ENCODE measurements around the gene NMT2.

The NMT2 gene

GRCh38 chr10:15083674-15084501 lies 84.6 kb downstream of the NMT2 start:
- TF ChIP-seq FOXP2 (optimal IDR thresholded peaks at IDR 0.05; ENCODE audit: control extremely low read depth, extremely low read length, insufficient read depth): no peak
- TF ChIP-seq POLR2AphosphoS5 (IDR thresholded peaks at IDR 0.05; ENCODE audit: borderline replicate concordance, low read depth, low read length): no peak
- no peak for TF ChIP-seq EZH2 (IDR thresholded peaks at IDR 0.05)
- Histone ChIP-seq H3K9ac (ENCODE audit: insufficient read length) (no peak overlapping the region), H3K4me3 (peak overlapping the region; percentile 51), H3K27ac (no peak overlapping the region), H3K36me3 (ENCODE audit: insufficient read depth, low read length) (no peaks in the 10 kb centered on the region), H3K9me3 (ENCODE audit: low read depth, low read length) (no peaks in the 10 kb centered on the region)
- DNase-seq (ENCODE audit: low read depth, low spot score): no peak

- DNase-seq (ENCODE audit: low read depth, low spot score): no peak
- no peak overlapping the region for H3K9ac ChIP-seq (ENCODE audit: insufficient read length)
- H3K9me3 ChIP-seq (ENCODE audit: low read depth, low read length): no peaks in the 10 kb centered on the region
- H3K27ac ChIP-seq: no peak overlapping the region
- H3K4me3 ChIP-seq: no peak overlapping the region
- TF ChIP-seq FOXP2 (optimal IDR thresholded peaks at IDR 0.05; ENCODE audit: control extremely low read depth, extremely low read length, insufficient read depth) (no peak), EZH2 (IDR thresholded peaks at IDR 0.05) (no peak), POLR2AphosphoS5 (IDR thresholded peaks at IDR 0.05; ENCODE audit: borderline replicate concordance, low read depth, low read length) (no peak)
- no peaks in the 10 kb centered on the region for H3K36me3 ChIP-seq (ENCODE audit: insufficient read depth, low read length)
Observed at GRCh38 chr10:15075421-15075820, 93.1 kb downstream of the NMT2 start.

DNA sequence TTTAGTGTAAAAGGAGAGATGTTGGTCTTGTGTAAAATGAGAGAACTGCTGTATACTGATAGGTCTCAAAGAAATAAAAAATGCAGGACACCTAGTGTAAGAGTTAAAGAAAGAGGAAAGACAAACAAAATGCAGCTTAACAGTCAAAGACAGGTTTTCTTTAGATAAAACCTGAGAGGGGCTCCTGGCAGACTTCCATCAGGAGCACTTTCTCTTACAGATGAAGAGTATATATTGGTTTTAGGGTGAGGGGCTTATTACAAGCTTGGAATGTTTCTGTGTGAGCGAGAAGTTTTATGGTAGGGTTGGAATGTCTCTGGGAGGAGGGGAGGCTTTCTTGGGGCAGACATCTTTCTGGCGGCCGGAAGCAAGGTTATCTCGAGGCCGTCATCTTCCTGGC lies 96.1 kb downstream of the NMT2 start:
- TF ChIP-seq POLR2AphosphoS5 (IDR thresholded peaks at IDR 0.05; ENCODE audit: borderline replicate concordance, low read depth, low read length) (no peak), FOXP2 (optimal IDR thresholded peaks at IDR 0.05; ENCODE audit: control extremely low read depth, extremely low read length, insufficient read depth) (no peak)
- DNase-seq (ENCODE audit: low read depth, low spot score): no peak
- H3K36me3 ChIP-seq (ENCODE audit: insufficient read depth, low read length): no peaks in the 10 kb centered on the region
- no peak overlapping the region for H3K4me3 ChIP-seq
- H3K9ac ChIP-seq (ENCODE audit: insufficient read length): no peak overlapping the region
- H3K27ac ChIP-seq: no peak overlapping the region
- no peaks in the 10 kb centered on the region for H3K9me3 ChIP-seq (ENCODE audit: low read depth, low read length)

- no peaks in the 10 kb centered on the region for H3K9me3 ChIP-seq (ENCODE audit: low read depth, low read length)
- H3K4me3 ChIP-seq: no peak overlapping the region
- H3K27ac ChIP-seq: no peak overlapping the region
- no peak overlapping the region for H3K9ac ChIP-seq (ENCODE audit: insufficient read length)
- no peak for DNase-seq (ENCODE audit: low read depth, low spot score)
- no peak for TF ChIP-seq POLR2AphosphoS5 (IDR thresholded peaks at IDR 0.05; ENCODE audit: borderline replicate concordance, low read depth, low read length)
- no peak for TF ChIP-seq FOXP2 (optimal IDR thresholded peaks at IDR 0.05; ENCODE audit: control extremely low read depth, extremely low read length, insufficient read depth)
- no peak for TF ChIP-seq EZH2 (IDR thresholded peaks at IDR 0.05)
- no peaks in the 10 kb centered on the region for H3K36me3 ChIP-seq (ENCODE audit: insufficient read depth, low read length)
Observed at GRCh38 chr10:15069230-15069629, 99.3 kb downstream of the NMT2 start.

DNA sequence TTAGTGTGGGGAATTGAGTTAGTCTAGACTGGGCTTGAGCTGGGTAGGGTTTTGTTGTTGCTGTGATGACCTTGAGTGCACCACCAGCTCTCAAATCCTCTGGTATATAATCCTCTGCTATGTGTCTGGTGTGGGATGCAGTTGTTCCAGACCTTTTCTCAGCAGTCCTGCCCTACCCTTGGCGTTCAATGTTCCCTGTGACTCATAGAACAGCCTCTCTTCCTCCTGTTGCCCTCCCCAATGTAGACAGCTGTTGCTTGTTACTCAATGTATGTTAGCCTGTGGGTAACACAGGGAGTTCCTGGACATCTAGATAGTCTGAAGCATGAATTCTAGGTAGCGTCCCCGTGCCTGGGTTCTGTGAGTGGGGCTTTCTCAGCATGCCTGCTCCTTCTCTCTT lies 99.7 kb downstream of the NMT2 start:
- no peak overlapping the region for H3K27ac ChIP-seq
- TF ChIP-seq POLR2AphosphoS5 (IDR thresholded peaks at IDR 0.05; ENCODE audit: borderline replicate concordance, low read depth, low read length): no peak
- TF ChIP-seq FOXP2 (optimal IDR thresholded peaks at IDR 0.05; ENCODE audit: control extremely low read depth, extremely low read length, insufficient read depth): no peak
- TF ChIP-seq EZH2 (IDR thresholded peaks at IDR 0.05): no peak
- no peak overlapping the region for H3K4me3 ChIP-seq
- H3K36me3 ChIP-seq (ENCODE audit: insufficient read depth, low read length): no peaks in the 10 kb centered on the region
- no peak for DNase-seq (ENCODE audit: low read depth, low spot score)
- no peak overlapping the region for H3K9ac ChIP-seq (ENCODE audit: insufficient read length)
- no peaks in the 10 kb centered on the region for H3K9me3 ChIP-seq (ENCODE audit: low read depth, low read length)

GRCh38 chr10:15067154-15067553 lies 101.3 kb downstream of the NMT2 start:
- no peaks in the 10 kb centered on the region for H3K36me3 ChIP-seq (ENCODE audit: insufficient read depth, low read length)
- H3K9me3 ChIP-seq (ENCODE audit: low read depth, low read length): no peaks in the 10 kb centered on the region
- DNase-seq (ENCODE audit: low read depth, low spot score): no peak
- no peak overlapping the region for H3K4me3 ChIP-seq
- TF ChIP-seq EZH2 (IDR thresholded peaks at IDR 0.05) (no peak), POLR2AphosphoS5 (IDR thresholded peaks at IDR 0.05; ENCODE audit: borderline replicate concordance, low read depth, low read length) (no peak), FOXP2 (optimal IDR thresholded peaks at IDR 0.05; ENCODE audit: control extremely low read depth, extremely low read length, insufficient read depth) (no peak)
- H3K9ac ChIP-seq (ENCODE audit: insufficient read length): no peak overlapping the region
- no peak overlapping the region for H3K27ac ChIP-seq

GRCh38 chr10:15060638-15061037 lies 107.9 kb downstream of the NMT2 start:
- H3K9me3 ChIP-seq (ENCODE audit: low read depth, low read length): no peaks in the 10 kb centered on the region
- TF ChIP-seq EZH2 (IDR thresholded peaks at IDR 0.05) (no peak), POLR2AphosphoS5 (IDR thresholded peaks at IDR 0.05; ENCODE audit: borderline replicate concordance, low read depth, low read length) (no peak), FOXP2 (optimal IDR thresholded peaks at IDR 0.05; ENCODE audit: control extremely low read depth, extremely low read length, insufficient read depth) (no peak)
- no peak overlapping the region for H3K9ac ChIP-seq (ENCODE audit: insufficient read length)
- no peaks in the 10 kb centered on the region for H3K36me3 ChIP-seq (ENCODE audit: insufficient read depth, low read length)
- no peak overlapping the region for H3K27ac ChIP-seq
- no peak overlapping the region for H3K4me3 ChIP-seq
- DNase-seq (ENCODE audit: low read depth, low spot score): no peak

DNA sequence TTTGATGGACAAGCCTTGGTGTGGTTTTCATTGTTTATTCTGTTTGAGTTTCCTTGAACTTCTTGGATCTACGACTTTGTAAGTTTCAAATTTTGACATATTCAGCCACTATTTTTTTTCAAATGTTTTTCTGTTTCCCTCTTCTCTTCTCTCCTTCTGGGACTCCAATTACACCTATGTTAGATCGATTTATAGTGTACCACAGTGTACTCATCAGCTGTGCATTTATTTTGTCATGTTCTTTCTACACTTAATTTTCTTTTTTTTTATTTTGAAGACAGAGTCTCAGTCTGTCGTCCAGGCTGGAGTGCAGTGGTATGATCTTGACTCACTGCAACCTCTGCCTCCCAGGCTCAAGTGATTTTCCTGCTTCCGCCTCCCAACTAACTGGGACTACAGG lies 108.6 kb downstream of the NMT2 start:
- no peak for TF ChIP-seq POLR2AphosphoS5 (IDR thresholded peaks at IDR 0.05; ENCODE audit: borderline replicate concordance, low read depth, low read length)
- no peak for TF ChIP-seq FOXP2 (optimal IDR thresholded peaks at IDR 0.05; ENCODE audit: control extremely low read depth, extremely low read length, insufficient read depth)
- TF ChIP-seq EZH2 (IDR thresholded peaks at IDR 0.05): no peak
- no peak overlapping the region for H3K9ac ChIP-seq (ENCODE audit: insufficient read length)
- DNase-seq (ENCODE audit: low read depth, low spot score): no peak
- no peaks in the 10 kb centered on the region for H3K36me3 ChIP-seq (ENCODE audit: insufficient read depth, low read length)
- H3K4me3 ChIP-seq: no peak overlapping the region
- H3K27ac ChIP-seq: no peak overlapping the region
- H3K9me3 ChIP-seq (ENCODE audit: low read depth, low read length): no peaks in the 10 kb centered on the region

GRCh38 chr10:15058689-15059088 lies 109.8 kb downstream of the NMT2 start:
- no peak overlapping the region for H3K9ac ChIP-seq (ENCODE audit: insufficient read length)
- TF ChIP-seq POLR2AphosphoS5 (IDR thresholded peaks at IDR 0.05; ENCODE audit: borderline replicate concordance, low read depth, low read length) (no peak), EZH2 (IDR thresholded peaks at IDR 0.05) (no peak), FOXP2 (optimal IDR thresholded peaks at IDR 0.05; ENCODE audit: control extremely low read depth, extremely low read length, insufficient read depth) (no peak)
- no peaks in the 10 kb centered on the region for H3K9me3 ChIP-seq (ENCODE audit: low read depth, low read length)
- DNase-seq (ENCODE audit: low read depth, low spot score): no peak
- H3K36me3 ChIP-seq (ENCODE audit: insufficient read depth, low read length): no peaks in the 10 kb centered on the region
- H3K27ac ChIP-seq: no peak overlapping the region
- no peak overlapping the region for H3K4me3 ChIP-seq

All from SK-N-MC (cell line).